H1 (cell line): ENCODE data around the gene VWF.

ENCODE experiments used
- CTCF ChIP-seq, 3 experiments: IDR thresholded peaks; 1 replicate in 2 of 3; 2 replicates in 1 of 3; pipeline versions ENCODE4 v1.5.1 to v1.6.1; 2011; ENCODE audit warnings: low read length in 3 of 3, mild to moderate bottlenecking in 3 of 3, inconsistent platforms in 2 of 3, low read depth in 1 of 3, moderate library complexity in 1 of 3; ENCODE audit not compliant: insufficient read depth in 1 of 3; ENCODE audit errors: control extremely low read depth in 1 of 3
- MAX ChIP-seq: IDR thresholded peaks from 2 replicates; pipeline ENCODE4 v1.6.1; 2012; ENCODE audit warnings: inconsistent platforms
- POLR2A ChIP-seq, 2 experiments: IDR thresholded peaks; 1 replicate in 1 of 2; 2 replicates in 1 of 2; pipeline ENCODE4 v1.6.1; 2011; ENCODE audit warnings: low read depth in 2 of 2, low read length in 2 of 2, mild to moderate bottlenecking in 2 of 2; ENCODE audit errors: control extremely low read depth in 1 of 2
- POLR2AphosphoS5 ChIP-seq: IDR thresholded peaks from 2 replicates; pipeline ENCODE4 v1.6.1; 2011; ENCODE audit warnings: low read depth, low read length
- TAF1 ChIP-seq: IDR thresholded peaks from 2 replicates; pipeline ENCODE4 v1.6.1; 2011; ENCODE audit warnings: mild to moderate bottlenecking, low read depth, low read length

- TF ChIP-seq CTCF (IDR thresholded peaks at IDR 0.05; ENCODE audit: control extremely low read depth in 1 of 3, insufficient read depth in 1 of 3, low read depth in 1 of 3, low read length in 3 of 3) = no peak
- TF ChIP-seq POLR2A (IDR thresholded peaks at IDR 0.05; ENCODE audit: control extremely low read depth in 1 of 2, low read depth in 2 of 2, low read length in 2 of 2) = no peak
- no peak for TF ChIP-seq TAF1
- no peak for TF ChIP-seq POLR2AphosphoS5
- TF ChIP-seq MAX = no peak
Measured at GRCh38 chr12:5904441-5904840, 220.0 kb downstream of the VWF start.
